H9 (cell line): ENCODE data around the gene PXYLP1. TPM values are rescaled to one million over a fixed set of nuclear protein-coding genes. Genes with fewer than 3 reads are reported as not detected.

ENCODE experiments used
- DNase-seq: peaks from one replicate; pipeline ENCODE4 v3.0.0-alpha.2; 2017
- H2AFZ ChIP-seq: one replicate; pipeline ENCODE4 v1.6.1; 2013; ENCODE audit warnings: mild to moderate bottlenecking, low read length, control low read depth, moderate library complexity
- H2AK5ac ChIP-seq: 2 replicates; pipeline ENCODE4 v1.6.1; 2013; ENCODE audit warnings: low read length, control low read depth, mixed read lengths; ENCODE audit not compliant: insufficient read length
- H2BK120ac ChIP-seq: one replicate; pipeline ENCODE4 v1.6.1; 2013; ENCODE audit warnings: low read depth, mild to moderate bottlenecking, low read length, control low read depth, inconsistent platforms; ENCODE audit not compliant: poor library complexity, severe bottlenecking
- H2BK12ac ChIP-seq: 2 replicates; pipeline ENCODE4 v1.6.1; 2013; ENCODE audit warnings: low read length, control low read depth, mixed read lengths, low read depth; ENCODE audit not compliant: insufficient read length
- H2BK15ac ChIP-seq: 2 replicates; pipeline ENCODE4 v1.6.1; 2013; ENCODE audit warnings: low read depth, low read length, control low read depth
- H2BK20ac ChIP-seq: one replicate; pipeline ENCODE4 v1.6.1; 2013; ENCODE audit warnings: low read depth, mild to moderate bottlenecking, low read length, control low read depth, inconsistent platforms; ENCODE audit not compliant: poor library complexity, severe bottlenecking
- H2BK5ac ChIP-seq: 2 replicates; pipeline ENCODE4 v1.6.1; 2013; ENCODE audit warnings: low read length, control low read depth, mixed read lengths; ENCODE audit not compliant: insufficient read length
- H3K14ac ChIP-seq: 2 replicates; pipeline ENCODE4 v1.6.1; 2013; ENCODE audit warnings: low read length, control low read depth; ENCODE audit not compliant: insufficient read depth
- H3K18ac ChIP-seq: 2 replicates; pipeline ENCODE4 v1.6.1; 2013; ENCODE audit warnings: low read depth, mild to moderate bottlenecking, mixed read lengths, low read length, control low read depth; ENCODE audit not compliant: insufficient read length
- H3K23ac ChIP-seq: 2 replicates; pipeline ENCODE4 v1.6.1; 2013; ENCODE audit warnings: low read length, control low read depth, mixed read lengths, low read depth; ENCODE audit not compliant: insufficient read length
- H3K23me2 ChIP-seq: 2 replicates; pipeline ENCODE4 v1.6.1; 2013; ENCODE audit warnings: low read depth, mild to moderate bottlenecking, mixed read lengths, low read length, control low read depth; ENCODE audit not compliant: insufficient read length, poor library complexity, severe bottlenecking
- H3K27ac ChIP-seq: 2 replicates; pipeline ENCODE4 v1.5.1; 2013; ENCODE audit warnings: low read length, control low read depth, mixed read lengths, low read depth; ENCODE audit not compliant: insufficient read length
- H3K27me3 ChIP-seq: 2 replicates; pipeline ENCODE4 v1.6.1; 2013; ENCODE audit warnings: low read length, control low read depth, inconsistent platforms; ENCODE audit not compliant: insufficient read depth
- H3K4ac ChIP-seq: 2 replicates; pipeline ENCODE4 v1.6.1; 2013; ENCODE audit warnings: low read depth, mild to moderate bottlenecking, control low read depth, inconsistent platforms, low read length, moderate library complexity
- H3K4me1 ChIP-seq: 2 replicates; pipeline ENCODE4 v1.6.1; 2013; ENCODE audit warnings: low read length, control low read depth, inconsistent platforms; ENCODE audit not compliant: insufficient read depth
- H3K4me2 ChIP-seq: 2 replicates; pipeline ENCODE4 v1.6.1; 2013; ENCODE audit warnings: low read length, control low read depth, mixed read lengths; ENCODE audit not compliant: insufficient read length, insufficient read depth
- H3K56ac ChIP-seq: 2 replicates; pipeline ENCODE4 v1.6.1; 2013; ENCODE audit warnings: low read depth, mild to moderate bottlenecking, mixed read lengths, low read length, control low read depth; ENCODE audit not compliant: insufficient read length
- H3K79me1 ChIP-seq: 2 replicates; pipeline ENCODE4 v1.6.1; 2013; ENCODE audit warnings: low read depth, mild to moderate bottlenecking, moderate library complexity, low read length, control low read depth, inconsistent platforms; ENCODE audit not compliant: insufficient read depth, poor library complexity, severe bottlenecking
- H3K79me2 ChIP-seq: 2 replicates; pipeline ENCODE4 v1.6.1; 2013; ENCODE audit warnings: low read length, control low read depth, inconsistent platforms; ENCODE audit not compliant: insufficient read depth
- H3K9ac ChIP-seq: 2 replicates; pipeline ENCODE4 v1.6.1; 2013; ENCODE audit warnings: low read length, control low read depth, mixed read lengths; ENCODE audit not compliant: insufficient read length; ENCODE audit errors: extremely low read depth
- H3K9me3 ChIP-seq: one replicate; pipeline ENCODE4 v1.6.1; 2013; ENCODE audit warnings: low read depth, low read length, inconsistent platforms; ENCODE audit not compliant: control insufficient read depth
- H3T11ph ChIP-seq: one replicate; pipeline ENCODE4 v1.6.1; 2013; ENCODE audit warnings: mild to moderate bottlenecking, low read length, control low read depth, inconsistent platforms
- H4K20me1 ChIP-seq: one replicate; pipeline ENCODE4 v1.6.1; 2013; ENCODE audit not compliant: control insufficient read depth, insufficient read length, insufficient read depth
- H4K5ac ChIP-seq: 2 replicates; pipeline ENCODE4 v1.6.1; 2013; ENCODE audit warnings: low read depth, mild to moderate bottlenecking, mixed read lengths, low read length, control low read depth; ENCODE audit not compliant: insufficient read length
- H4K8ac ChIP-seq: replicated peaks from 2 replicates; pipeline ENCODE4 v1.6.1; 2013; ENCODE audit warnings: low read length, control low read depth, mixed read lengths, low read depth; ENCODE audit not compliant: insufficient read length
- H4K91ac ChIP-seq: 2 replicates; pipeline ENCODE4 v1.6.1; 2013; ENCODE audit warnings: low read depth, mild to moderate bottlenecking, moderate library complexity, mixed read lengths, low read length, control low read depth; ENCODE audit not compliant: insufficient read length
- H3K27ac Mint-ChIP-seq, 3 experiments: 2 replicates in 2 of 3; 3 replicates in 1 of 3; pipeline ENCODE4 v1.8.0; 2020 to 2021; ENCODE audit warnings: mixed read lengths in 3 of 3, mild to moderate bottlenecking in 1 of 3, moderate library complexity in 1 of 3
- H3K27me3 Mint-ChIP-seq: 2 replicates; pipeline ENCODE4 v1.8.0; 2021; ENCODE audit warnings: low read depth, mild to moderate bottlenecking, moderate library complexity, mixed read lengths
- H3K36me3 Mint-ChIP-seq, 3 experiments: 2 replicates in 2 of 3; 3 replicates in 1 of 3; pipeline ENCODE4 v1.8.0; 2020 to 2021; ENCODE audit warnings: low read depth in 3 of 3, mixed read lengths in 3 of 3; ENCODE audit not compliant: insufficient read depth in 1 of 3
- H3K4me1 Mint-ChIP-seq, 2 experiments: 2 replicates each; pipeline ENCODE4 v1.8.0; 2020; ENCODE audit warnings: mixed read lengths in 2 of 2
- H3K4me3 Mint-ChIP-seq, 2 experiments: 2 replicates in 1 of 2; 3 replicates in 1 of 2; pipeline ENCODE4 v1.8.0; 2020 to 2021; ENCODE audit warnings: mild to moderate bottlenecking in 2 of 2, mixed read lengths in 2 of 2, moderate library complexity in 1 of 2
- H3K9me3 Mint-ChIP-seq, 2 experiments: 2 replicates in 1 of 2; 3 replicates in 1 of 2; pipeline ENCODE4 v1.8.0; 2020; ENCODE audit warnings: mild to moderate bottlenecking in 2 of 2, mixed read lengths in 2 of 2, moderate library complexity in 1 of 2
- WGBS: extraction: QIAGEN DNeasy Blood & Tissue Kit; methylation state at CpG from one replicate; pipeline ENCODE4 v1.1.7; 2013; ENCODE audit warnings: missing lambda C conversion rate, low lambda C conversion rate, mixed read lengths; ENCODE audit not compliant: insufficient read length; ENCODE audit errors: extremely low coverage; 5-methylcytosine and 5-hydroxymethylcytosine counted together
- total RNA-seq: library from RNA; stranded (reverse); gene quantifications from 2 replicates; pipeline ENCODE4 v1.2.1, GENCODE V29; 2021
- TF ChIP-seq, protein P1 (sequence below): fragments of 200-600 bp; sonication (generic); conservative IDR thresholded peaks from 3 replicates; pipeline ENCODE4 v1.8.0; 2021; ENCODE audit warnings: antibody characterized with exemption, mild to moderate bottlenecking

PXYLP1 gene
- total RNA-seq, 1 experiment from 2014 or later = 17.9 TPM

GRCh38 chr3:141202682-141203081 lies 28.9 kb upstream of the PXYLP1 start:
- H3K4me1 Mint-ChIP-seq = peaks cover 16 to 17% of the 10 kb centered on the region in 2 experiments
- DNase-seq = no peak
- no peak overlapping the region for H3T11ph ChIP-seq
- H4K20me1 ChIP-seq = no peaks in the 10 kb centered on the region
- H3K27ac Mint-ChIP-seq = no peak overlapping the region; a peak in 1 of 7 replicates
- no peak overlapping the region for H3K14ac ChIP-seq
- H3K4me1 ChIP-seq = no peaks in the 10 kb centered on the region
- no peak overlapping the region for H2BK120ac ChIP-seq
- no peak overlapping the region for H2BK5ac ChIP-seq
- H3K27me3 ChIP-seq = no peaks in the 10 kb centered on the region
- no peak overlapping the region for H3K4me3 Mint-ChIP-seq
- no peak overlapping the region for H3K23ac ChIP-seq
- no peaks in the 10 kb centered on the region for H3K79me1 ChIP-seq
- H4K91ac ChIP-seq = no peak overlapping the region
- H3K36me3 Mint-ChIP-seq = no peaks in the 10 kb centered on the region; a peak in 1 of 7 replicates
- peaks cover 17% of the 10 kb centered on the region for H3K27me3 Mint-ChIP-seq
- no CpG with 5 or more reads among the region's 4 CpGs for WGBS
- H3K4me2 ChIP-seq = no peak overlapping the region
- TF ChIP-seq, protein P1, sequence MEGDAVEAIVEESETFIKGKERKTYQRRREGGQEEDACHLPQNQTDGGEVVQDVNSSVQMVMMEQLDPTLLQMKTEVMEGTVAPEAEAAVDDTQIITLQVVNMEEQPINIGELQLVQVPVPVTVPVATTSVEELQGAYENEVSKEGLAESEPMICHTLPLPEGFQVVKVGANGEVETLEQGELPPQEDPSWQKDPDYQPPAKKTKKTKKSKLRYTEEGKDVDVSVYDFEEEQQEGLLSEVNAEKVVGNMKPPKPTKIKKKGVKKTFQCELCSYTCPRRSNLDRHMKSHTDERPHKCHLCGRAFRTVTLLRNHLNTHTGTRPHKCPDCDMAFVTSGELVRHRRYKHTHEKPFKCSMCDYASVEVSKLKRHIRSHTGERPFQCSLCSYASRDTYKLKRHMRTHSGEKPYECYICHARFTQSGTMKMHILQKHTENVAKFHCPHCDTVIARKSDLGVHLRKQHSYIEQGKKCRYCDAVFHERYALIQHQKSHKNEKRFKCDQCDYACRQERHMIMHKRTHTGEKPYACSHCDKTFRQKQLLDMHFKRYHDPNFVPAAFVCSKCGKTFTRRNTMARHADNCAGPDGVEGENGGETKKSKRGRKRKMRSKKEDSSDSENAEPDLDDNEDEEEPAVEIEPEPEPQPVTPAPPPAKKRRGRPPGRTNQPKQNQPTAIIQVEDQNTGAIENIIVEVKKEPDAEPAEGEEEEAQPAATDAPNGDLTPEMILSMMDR = no peak
- no peak overlapping the region for H3K18ac ChIP-seq
- no peak overlapping the region for H2BK15ac ChIP-seq
- H3K4ac ChIP-seq = no peak overlapping the region
- no peak overlapping the region for H2AFZ ChIP-seq
- H3K9me3 Mint-ChIP-seq = no peaks in the 10 kb centered on the region; a peak in 1 of 5 replicates
- no peak overlapping the region for H3K56ac ChIP-seq
- no peak overlapping the region for H4K8ac ChIP-seq
- no peak overlapping the region for H3K9ac ChIP-seq
- no peak overlapping the region for H2AK5ac ChIP-seq
- no peak overlapping the region for H2BK20ac ChIP-seq
- no peaks in the 10 kb centered on the region for H3K23me2 ChIP-seq
- H3K9me3 ChIP-seq = no peaks in the 10 kb centered on the region
- no peak overlapping the region for H3K27ac ChIP-seq
- H2BK12ac ChIP-seq = no peak overlapping the region
- no peaks in the 10 kb centered on the region for H3K79me2 ChIP-seq
- no peak overlapping the region for H4K5ac ChIP-seq
